Erythroblast (primary cell): ENCODE results near the gene FILIP1L.
A peak's percentile ranks its signal among the peaks of the same experiment; 100 is the strongest.

ENCODE experiments used
- DNase-seq, 2 experiments: peaks; one replicate each; lab custom pipeline; 2025; lab: John Stamatoyannopoulos, UW
- GATA1 ChIP-seq: IDR thresholded peaks from 2 replicates; pipeline ENCODE4 v1.6.1; 2011; ENCODE audit warnings: low read depth, mild to moderate bottlenecking, control low read depth, low read length, moderate library complexity
- POLR2A ChIP-seq: IDR thresholded peaks from 2 replicates; pipeline ENCODE4 v1.6.1; 2011; ENCODE audit warnings: mild to moderate bottlenecking, low read length

FILIP1L gene

DNA sequence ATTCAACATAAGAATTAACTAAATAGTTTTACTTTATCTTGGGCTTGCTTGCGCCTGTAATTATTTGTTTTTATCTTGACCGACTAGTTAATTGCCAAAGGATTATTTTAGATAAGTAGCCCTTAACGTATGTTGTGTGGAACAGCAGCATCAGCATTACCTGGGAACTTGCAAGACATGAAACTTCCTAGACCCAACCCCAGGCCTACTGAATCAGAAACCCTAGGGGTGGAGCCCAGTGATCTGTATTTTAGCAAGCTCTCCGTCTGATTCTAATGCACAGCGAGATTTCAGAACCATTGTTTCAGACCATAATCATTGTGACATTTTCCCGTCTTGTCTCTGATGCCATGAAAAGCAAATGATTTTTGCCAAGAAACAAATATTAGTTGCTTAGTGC is 31.1 kb downstream of the FILIP1L start:
- no peak for TF ChIP-seq POLR2A
- no peak for TF ChIP-seq GATA1
- peak; percentile 33 to 40 for DNase-seq

DNA sequence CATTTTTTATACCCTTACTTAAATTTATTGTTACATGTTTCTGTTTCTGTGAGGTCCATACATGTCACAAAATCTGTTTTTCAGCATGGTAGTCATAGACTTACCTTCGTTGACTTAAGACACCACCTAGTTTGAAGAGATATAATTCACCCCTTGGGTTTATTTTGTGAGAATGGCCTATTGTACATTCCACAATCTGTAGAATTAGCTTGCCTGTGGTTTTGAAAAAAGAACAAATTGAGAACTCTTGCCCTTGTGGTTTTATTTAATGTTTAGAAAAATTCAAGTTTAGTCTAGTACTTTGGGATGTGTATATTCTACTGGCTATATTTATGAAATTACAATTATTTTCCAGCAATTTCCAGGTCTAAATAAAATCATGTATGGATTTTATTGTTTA is 31.6 kb downstream of the FILIP1L start:
- TF ChIP-seq GATA1: no peak
- TF ChIP-seq POLR2A: no peak
- no peak for DNase-seq

DNA sequence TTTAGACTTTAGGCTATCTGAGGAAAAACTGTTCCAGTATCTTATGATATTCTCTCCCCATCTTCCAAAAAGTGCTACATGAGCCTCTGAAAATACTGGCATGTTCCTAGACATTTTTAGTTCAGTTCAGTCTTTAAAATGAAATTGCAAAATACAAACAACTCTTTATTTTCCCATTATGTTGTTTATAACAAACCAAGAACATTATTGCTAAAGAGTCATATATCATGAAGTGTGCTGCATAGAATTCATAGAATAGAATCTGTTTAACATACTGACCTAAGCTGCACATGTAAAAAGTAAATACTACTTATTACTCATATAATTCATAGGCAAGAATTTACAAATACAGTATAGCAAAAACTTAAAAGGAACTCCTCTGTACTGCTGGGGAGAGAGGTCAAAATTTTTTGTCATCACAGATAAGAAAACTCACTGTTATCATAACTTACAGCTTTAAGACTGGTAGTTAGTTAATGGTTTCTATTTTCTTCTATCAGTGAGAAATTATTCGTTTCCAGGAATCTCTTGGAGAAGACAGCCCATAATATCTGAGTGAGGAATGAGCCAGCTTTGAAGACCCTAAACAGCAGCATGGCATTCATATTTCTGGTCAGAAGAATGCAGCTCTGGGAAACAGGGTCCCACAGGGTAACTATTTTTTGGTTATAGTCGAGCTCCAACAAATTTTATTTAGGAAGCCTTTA is 32.2 kb downstream of the FILIP1L start:
- DNase-seq: peak; percentile 48 to 71
- TF ChIP-seq POLR2A: no peak
- TF ChIP-seq GATA1: no peak

DNA sequence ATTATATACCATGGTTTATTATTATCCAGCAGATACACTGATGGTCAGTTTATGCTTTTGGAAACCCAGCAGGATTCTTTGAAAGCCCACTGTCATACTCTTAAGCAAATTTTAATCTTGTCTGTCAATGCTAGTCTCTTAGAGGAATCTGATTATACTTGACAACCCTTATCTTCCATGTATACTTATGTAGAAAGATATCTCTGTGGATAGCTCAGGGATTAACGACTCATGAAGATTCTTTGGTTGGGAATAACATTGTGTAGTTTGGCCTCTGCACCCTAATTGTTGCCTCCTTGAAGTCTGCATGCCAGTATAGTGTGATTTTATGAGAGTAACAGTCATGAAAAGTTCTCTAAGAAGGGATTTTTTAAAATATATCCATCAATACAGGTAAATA is 33.0 kb downstream of the FILIP1L start:
- DNase-seq: no peak
- no peak for TF ChIP-seq POLR2A
- TF ChIP-seq GATA1: no peak

DNA sequence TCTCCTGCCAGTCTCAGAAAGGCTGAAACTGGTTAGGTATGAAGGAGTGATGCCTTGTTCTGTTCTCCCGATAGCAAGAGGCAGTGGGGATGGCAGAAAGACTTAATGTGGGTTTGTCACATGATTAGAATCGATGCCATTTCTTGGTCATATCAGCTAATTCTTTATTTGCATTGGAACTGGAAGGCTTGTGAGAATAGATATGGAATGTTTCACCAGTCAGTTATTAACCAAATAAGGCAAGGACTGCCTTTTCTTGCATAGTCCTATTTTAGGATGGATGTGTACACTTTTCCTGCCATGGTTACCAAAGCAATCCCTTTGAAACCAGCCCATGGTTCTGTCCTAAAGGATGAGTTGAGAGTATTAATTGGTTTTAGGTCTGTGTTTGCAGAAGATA is 33.7 kb downstream of the FILIP1L start:
- no peak for TF ChIP-seq POLR2A
- no peak for TF ChIP-seq GATA1
- peak; percentile 8 to 46 for DNase-seq

DNA sequence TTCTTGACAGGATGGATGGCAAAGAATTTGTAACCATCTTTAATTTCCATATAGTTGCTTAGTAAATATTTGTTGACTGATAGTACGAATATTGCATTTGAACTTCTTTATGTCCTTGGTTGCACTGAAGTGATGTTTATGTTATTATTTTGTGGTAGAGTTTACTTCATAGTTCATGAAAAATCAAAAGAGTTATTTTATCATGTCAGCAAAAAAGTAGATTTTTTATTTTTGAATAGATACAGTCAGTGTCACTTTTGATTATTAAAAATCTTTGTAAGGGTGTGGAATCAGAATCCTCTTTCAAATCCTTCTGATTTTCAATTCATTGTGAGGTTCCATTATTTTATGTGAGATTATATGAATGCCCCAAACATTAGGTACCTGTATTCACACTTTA is 35.0 kb downstream of the FILIP1L start:
- TF ChIP-seq GATA1 (no peak), POLR2A (no peak)
- no peak for DNase-seq

DNA sequence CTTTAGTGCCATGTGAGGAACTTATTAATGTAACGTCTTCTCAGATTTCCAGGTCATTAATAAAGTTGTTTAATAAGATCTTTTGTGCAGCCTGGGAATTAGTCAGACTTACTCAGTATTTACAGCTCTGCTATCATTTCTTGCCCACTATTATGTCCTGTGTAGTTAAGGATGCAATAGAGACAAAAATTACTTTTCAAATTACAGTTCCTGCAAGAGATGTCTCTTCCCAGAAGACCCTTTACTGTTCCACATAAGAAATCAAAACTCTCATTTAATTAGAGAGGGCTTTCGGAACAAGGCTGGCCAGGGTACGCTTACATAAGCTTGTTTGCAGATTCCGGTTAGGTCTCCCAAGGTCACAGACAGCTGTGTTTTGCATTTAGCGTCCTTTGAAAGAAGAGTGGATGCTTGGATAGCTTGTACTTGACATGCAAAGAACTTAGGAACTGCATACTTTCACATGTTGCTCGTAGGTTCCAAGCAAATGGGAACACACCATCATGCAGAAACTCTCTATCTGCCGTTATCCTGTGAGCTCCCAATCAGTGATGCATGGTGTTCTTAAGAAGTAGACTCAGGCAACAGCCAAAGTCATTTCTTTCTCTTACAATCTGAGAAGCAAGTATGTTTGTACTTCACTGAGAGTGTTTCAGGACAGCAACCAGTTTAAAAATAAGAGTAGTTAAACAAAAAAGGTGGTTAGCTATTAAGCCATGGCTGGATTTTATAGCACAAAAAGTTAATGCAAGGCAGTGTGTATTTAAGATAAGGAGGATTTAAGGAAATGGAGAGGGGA is 37.4 kb downstream of the FILIP1L start:
- no peak for TF ChIP-seq POLR2A
- TF ChIP-seq GATA1: no peak

DNA sequence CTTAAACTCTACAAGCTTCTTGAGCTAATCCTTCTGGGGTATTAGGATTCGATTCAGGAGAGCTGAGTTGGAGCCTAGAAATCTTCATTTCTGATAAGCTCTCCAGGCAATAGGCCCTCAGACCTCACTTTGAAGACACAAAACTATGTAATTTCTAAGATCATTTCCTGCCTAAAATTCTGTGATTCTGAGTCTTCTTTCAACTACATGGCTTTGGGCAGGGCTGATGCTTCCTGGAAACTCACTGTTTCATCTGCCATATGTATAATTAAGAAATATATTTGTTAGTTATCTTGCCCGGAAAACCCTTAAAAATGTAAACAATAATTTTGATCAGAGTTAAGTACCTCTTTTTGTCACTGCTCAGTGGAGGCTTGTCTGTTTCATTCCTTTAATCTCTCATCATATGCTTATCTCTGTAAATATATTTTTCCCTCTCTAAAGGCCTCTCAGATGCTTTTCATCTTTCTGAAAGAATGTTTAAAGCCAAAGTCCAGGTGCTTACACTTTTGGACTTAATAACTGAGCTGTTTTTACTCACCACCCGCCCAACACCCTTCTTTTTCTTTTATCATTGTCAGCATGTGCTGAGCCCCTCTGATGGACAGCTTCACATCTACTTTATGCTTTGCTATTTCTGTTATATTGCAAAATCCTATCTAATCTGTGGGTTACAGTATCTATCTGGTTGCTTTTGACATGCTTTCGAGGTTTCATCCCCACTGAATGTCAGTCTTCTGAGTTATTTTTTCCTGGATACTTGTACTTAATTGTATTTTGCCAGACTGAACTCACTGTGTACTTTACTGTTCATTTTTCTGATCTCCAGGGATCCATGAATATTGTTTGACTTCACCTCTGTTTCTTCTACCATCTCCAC is 38.2 kb downstream of the FILIP1L start:
- DNase-seq: peak; percentile 59 to 85
- no peak for TF ChIP-seq POLR2A
- TF ChIP-seq GATA1: no peak

More for the DNA sequence above, 37.4 kb downstream of the FILIP1L start:
- DNase-seq: peak; percentile 14 to 20

DNA sequence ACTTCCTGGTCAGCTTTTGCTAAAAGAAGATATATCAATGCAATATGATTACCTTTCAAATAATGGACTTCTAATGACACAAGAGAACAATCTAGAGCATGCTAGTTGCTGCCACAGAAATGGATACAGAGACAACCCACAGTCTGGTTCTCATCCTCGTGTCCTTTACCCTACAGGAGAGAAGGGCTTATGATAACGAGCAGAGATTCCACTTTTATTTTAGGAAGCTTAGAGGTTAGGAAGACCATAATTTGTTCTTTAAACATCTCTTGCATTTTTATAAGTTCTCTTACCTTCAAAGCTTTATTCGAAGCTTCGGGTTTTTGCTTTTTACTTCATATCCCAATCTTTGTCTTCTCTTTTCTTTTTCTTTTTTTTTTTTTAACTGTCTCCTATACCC is 39.1 kb downstream of the FILIP1L start:
- no peak for DNase-seq
- TF ChIP-seq GATA1: no peak
- no peak for TF ChIP-seq POLR2A

DNA sequence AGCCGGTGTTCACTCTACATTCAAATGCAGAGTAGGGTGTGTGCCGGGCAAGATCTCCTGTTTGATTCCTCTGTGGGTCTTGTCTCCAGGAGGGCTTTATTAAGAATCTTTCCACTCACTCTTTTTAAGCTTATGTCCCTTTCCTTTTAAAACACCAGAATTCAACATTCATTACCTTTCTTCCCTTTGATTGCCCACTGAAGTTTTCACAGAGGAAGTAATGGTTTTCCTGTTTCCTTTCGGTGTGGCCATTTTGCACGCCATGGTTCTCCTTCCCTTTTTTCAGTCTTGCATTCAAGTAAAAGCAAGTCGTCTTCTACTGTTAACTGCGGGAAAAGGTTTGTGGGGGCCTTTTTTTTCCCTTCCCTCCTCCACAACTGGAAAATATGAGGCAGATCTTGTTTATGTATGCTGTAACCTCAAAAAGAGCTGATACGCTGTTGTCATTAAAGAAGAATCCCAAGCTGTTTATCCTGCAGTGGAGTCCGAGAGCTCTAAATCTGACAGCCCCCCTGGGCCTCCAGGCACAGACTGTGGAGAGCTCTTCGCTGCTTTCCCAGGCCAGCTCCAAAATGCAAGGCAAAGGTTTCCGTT is 40.5 kb downstream of the FILIP1L start:
- TF ChIP-seq POLR2A: no peak
- no peak for TF ChIP-seq GATA1
- peak; percentile 33 to 36 for DNase-seq

DNA sequence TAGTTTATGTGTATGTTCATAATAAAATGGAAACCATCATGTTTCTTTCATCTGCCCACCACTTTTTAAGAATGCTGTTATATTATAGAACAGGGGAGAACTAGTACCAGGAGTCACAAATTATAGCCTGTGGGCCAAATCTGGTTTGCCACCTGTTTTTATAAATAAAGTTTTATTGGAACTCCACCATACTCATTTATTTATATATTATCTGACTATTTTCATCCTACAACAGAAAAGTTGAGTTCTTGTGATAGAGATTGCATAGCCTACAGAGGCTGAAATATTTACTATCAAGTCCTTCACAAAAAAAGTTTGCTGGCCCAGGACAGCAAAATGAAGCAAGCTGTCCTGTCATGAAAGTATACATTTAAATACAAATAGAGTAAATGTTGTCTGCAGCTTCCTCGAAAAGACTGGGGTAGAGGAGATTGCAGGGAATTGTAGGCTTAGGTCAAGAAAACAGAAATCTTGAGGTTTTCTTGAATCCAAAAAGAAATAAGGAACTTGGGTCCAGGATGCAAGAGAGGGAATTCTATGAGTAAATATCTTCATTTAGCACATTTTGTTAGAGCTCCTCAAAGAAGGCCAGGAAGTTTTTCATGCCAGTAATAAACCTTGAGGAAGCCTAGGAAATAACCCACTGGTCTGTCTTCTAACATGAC is 41.1 kb downstream of the FILIP1L start:
- TF ChIP-seq GATA1: no peak
- TF ChIP-seq POLR2A: no peak
- no peak for DNase-seq

DNA sequence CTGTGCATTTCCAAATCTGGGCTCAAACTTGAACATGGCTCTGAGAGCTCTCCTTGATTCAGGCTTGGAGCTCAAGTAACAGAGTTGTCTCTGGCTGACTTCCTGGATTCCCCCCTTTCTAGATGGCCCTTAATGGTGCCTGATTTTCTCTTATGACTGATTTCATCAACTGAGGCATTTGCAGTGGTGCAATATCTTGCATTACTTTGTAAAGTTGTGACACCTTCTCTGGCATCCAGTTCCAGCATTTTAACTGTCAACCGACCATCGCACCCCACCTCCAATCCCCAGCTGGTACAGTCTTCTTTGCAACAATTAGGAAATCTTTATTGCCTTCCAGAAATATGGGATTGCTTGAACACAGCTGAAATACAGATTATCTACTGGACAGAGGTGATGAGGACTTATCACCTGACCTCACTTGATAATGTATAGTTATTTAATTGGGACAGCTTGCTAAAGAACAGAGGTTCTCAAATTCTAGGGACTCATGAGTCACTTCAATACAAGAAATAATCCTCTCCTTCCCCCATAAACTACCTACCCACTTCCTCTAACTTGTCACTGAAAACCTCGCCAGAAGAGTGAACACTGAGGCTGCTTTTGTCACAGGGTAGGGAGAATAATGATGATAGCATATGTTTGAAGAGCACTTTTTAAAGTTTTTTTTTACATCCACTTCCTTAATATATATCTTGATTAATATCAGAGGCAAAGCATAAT is 41.8 kb downstream of the FILIP1L start:
- DNase-seq: no peak
- TF ChIP-seq GATA1 (no peak), POLR2A (no peak)
